ENCODE results near the gene DLL3.

GRCh38 chr19:39533791-39534190 lies 35.0 kb downstream of the DLL3 start:
- TF ChIP-seq CTCF (IDR thresholded peaks at IDR 0.05; ENCODE audit: poor library complexity) (no peak), EZH2 (IDR thresholded peaks at IDR 0.05; ENCODE audit: borderline replicate concordance) (no peak), EZH2phosphoT487 (IDR thresholded peaks at IDR 0.05; ENCODE audit: low read depth, severe bottlenecking, unreplicated experiment) (no peak)

Measured in hepatocyte (in vitro differentiated cells).